Cardiac septum (tissue), 1 donor: ENCODE measurements around the gene CALML3. TPM values are rescaled to one million over a fixed set of nuclear protein-coding genes. Genes with fewer than 3 reads are reported as not detected.

Source experiments
- DNase-seq: peaks from one replicate; pipeline ENCODE4 v3.0.0-alpha.2; 2020; ENCODE audit warnings: low spot score
- intact Hi-C: fragments of 100-400 bp; cut with DNase I; formaldehyde crosslinking; loops from one replicate; pipeline ENCODE4 v1.14.0; 2022
- total RNA-seq: library from RNA; stranded (reverse); fragmentation: NEBNext Ultra II Directional; extraction: Animal tissue kit (Norgen Biotek cat#: 25700); gene quantifications from one replicate; pipeline ENCODE4 v1.2.1, GENCODE V29; 2021
- donor health status: DM: no; HTN: no; CAD: no.

Gene CALML3
- total RNA-seq, 1 donor from 2014 or later = not detected

DNA sequence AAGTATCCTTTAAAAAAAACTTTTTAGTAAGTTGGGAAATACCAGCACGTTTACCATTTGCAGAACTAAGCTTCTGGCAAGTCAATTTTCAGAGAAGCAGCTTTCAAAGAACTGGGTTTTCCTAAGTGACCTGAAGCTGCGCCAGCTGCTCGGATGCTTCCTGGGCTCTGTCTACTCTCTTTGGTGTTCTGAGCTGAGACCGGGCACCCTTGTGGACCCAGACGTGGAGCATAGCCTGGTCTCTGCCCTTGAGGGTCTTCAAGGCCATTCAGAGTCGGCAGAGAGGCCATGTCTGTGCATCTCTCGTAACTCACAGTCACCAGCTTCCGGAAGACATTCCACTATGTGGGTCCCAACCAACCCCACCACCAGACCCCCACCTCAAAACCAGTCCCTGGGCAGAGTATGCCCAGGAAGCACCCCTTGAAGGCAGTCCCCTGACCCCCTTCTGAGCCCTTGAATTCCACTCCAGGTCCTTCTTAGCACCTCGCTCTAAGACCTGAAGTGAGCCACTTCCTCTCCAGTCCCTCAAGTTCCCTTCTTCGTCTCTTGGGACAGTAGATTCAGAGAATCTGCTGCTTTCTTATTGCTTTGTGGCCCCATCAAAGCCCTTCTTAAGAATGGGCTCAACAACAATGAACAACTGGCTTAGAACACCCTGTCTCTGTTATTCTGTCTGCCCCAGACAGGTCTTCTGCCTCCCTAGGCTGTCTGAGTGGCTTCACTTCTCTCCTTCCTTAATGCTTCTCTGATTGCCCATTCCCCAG lies 33.9 kb upstream of the CALML3 start:
- intact Hi-C loops = no loop called here
- no peak for DNase-seq

DNA sequence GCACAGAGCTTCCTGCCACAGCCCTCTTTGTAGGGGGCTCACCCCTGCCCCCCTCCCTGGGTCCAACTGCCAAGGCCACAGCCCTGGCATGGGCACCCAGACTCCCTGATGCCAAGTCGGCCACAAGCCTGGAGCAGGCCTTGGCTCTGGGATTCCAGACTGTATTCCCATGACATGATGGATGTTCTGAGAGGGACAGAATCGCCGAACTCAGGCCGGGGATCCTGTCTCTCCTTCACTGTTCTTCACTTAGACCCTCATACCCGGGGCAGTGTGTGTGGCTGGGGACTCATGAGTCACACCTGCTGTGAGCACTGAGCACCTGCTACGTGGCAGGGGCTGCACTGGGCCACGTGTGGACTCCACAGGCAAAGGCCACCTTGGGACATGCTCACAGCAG lies 33.3 kb upstream of the CALML3 start:
- intact Hi-C loops = no loop called here
- DNase-seq = no peak

DNA sequence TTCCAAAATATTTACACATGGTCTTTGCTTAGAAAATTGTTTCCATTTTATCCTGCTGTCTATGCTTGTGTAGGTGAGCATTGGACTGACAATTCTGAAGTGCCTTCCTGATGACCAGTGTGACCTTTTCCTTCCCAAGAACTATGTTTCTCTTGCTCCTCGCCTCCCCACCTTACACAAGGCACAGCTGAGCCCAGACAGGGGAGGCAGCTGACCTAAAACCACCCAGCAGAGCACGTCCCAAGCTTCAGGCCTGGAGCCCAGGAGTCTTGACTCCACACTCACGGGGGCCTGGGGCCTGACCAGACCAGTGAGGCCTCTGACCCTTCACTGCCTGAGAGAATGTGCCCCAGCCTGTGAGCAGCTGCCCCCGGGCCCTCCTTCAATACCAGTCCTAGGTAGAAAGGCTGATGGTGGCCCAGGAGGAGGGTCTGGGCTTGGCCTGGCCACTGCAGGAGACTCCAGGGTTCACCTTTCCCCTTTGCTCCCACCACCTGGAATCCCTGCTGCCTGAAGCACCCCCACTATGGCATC lies 32.4 kb upstream of the CALML3 start:
- DNase-seq = no peak
- intact Hi-C loops = no loop called here

DNA sequence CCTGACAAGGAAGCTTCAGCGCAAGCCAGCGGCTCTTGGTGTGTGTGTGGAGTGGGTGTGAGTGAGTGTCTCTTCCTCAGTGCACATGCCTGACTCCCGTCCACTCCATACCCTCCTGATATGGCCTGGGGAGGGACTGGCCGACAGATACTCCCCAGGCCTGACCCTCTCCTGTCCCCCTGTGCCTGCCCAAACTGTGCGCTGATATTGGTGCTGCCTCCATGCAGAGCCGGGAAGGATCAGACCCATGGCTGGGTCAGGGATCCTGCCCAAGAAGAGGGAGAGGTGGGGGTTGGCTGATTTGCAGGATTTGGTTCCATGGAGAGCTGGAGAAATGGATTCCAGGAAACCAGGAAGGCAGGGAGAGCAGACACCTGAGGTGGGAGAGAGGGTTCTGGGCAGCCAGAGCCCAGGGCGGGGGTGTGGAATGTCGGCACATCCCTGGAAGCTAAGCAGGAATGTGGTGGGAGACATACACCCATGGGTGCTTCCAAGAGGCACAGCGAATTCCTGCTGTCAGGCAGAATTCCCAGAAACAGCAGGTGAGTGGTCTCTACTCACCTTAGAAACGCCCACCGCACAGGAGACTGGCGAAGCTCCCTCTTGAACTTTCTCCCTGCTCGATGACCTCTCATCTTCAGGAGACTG lies 31.7 kb upstream of the CALML3 start:
- intact Hi-C loops = no loop called here

DNA sequence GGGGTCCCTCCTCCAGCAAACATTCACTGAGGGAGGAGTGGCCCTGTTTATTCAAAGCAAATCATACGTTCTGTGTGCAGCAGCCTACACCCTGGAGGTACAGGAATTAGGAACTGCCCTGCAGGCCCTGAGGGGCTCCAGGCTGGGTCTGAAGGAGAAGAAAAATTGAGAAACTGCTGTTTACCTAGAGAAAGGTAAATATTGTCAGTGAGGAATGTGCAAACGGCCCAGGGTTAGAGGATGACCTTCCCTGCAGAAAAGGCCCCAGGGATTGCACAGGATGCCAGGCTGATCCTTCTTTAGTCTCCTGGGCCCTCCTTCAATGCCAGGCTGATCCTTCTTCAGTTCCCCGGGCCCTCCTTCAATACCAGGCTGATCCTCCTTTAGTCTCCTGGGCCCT lies 31.1 kb upstream of the CALML3 start:
- intact Hi-C loops = no loop called here
- DNase-seq = no peak

More for the DNA sequence above, 31.7 kb upstream of the CALML3 start:
- no peak for DNase-seq

DNA sequence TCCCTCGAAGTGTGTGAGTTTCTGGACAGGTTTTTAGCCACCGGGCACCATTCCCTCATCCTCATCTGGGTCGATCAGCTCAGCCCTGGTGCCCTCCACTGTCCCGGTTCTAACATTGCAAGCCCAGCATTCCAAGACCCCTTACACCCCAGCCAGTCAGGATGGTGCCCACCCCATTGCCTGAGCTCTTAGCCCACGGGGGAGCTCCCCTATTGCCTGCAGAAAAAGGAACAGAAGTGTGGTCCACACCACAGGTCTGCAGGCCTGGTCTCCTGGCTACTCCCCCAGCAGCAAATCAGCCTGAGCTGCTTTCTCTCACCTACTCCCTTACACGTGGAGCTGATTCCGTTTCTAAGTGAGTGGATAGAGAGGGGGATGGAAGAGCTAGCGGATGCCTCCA lies 30.1 kb upstream of the CALML3 start:
- no peak for DNase-seq
- intact Hi-C loops = no loop called here

DNA sequence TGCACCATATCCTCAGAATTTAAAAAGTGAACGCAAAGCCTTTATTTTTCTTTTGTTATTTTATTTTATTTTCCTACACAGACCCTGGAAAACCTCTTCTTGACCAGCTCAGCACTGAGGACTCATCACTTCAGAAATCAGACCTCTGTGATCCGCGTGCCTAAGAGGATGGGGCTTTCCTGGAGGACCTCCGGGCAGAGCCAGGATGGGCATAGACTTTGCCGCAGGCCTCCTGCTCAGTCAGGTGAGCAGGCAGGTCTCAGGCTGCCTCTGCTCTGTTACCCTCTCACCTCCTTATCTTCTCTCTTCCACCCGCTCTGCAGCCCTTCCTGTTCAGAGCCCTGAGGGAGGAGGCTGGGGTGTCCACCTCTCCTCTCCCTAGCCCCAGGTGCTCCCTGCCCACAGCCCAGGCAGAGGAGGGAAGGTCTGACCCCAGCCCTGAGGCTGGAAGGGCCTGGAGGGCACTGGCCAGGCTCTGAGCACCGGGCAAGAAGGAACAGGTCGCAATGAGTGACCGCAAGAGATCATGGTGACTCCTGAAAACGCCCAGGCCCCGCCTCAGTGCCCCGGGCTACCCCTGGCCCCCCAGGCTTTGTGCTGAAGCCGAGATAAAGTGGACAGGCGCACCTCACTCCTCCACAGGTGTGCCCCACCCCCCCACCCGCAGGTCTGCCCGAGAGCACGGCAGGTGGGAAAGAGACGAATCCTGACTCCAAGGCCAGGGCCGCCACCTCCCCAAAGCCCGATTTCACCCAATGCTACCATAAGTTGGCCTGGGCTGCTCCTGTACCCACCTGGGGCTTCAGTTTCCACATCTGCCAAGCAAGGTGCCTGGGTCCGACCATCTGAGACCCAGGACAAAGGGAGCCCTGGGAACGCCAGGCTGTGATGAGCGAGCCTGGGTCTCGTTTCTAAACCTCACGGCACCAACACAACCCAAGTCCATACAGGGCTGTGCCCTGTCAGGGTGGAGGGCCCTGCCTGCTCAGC lies 28.2 kb upstream of the CALML3 start:
- intact Hi-C loops = no loop called here
- peak; percentile 44 for DNase-seq

DNA sequence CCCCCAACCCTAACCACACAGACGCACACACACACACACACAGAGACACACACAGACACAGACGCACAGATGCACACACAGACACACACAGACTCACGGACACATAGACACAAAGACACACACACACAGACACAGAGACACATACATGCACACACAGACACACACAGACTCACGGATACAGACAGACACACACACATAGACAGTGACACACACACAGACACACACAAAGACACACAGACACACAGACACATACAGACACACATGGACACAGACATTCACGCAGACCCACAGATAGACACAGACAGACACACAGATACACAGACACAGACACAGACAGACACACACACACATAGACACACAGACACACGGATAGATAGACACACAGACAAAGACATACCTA lies 27.5 kb upstream of the CALML3 start:
- intact Hi-C loops = no loop called here

DNA sequence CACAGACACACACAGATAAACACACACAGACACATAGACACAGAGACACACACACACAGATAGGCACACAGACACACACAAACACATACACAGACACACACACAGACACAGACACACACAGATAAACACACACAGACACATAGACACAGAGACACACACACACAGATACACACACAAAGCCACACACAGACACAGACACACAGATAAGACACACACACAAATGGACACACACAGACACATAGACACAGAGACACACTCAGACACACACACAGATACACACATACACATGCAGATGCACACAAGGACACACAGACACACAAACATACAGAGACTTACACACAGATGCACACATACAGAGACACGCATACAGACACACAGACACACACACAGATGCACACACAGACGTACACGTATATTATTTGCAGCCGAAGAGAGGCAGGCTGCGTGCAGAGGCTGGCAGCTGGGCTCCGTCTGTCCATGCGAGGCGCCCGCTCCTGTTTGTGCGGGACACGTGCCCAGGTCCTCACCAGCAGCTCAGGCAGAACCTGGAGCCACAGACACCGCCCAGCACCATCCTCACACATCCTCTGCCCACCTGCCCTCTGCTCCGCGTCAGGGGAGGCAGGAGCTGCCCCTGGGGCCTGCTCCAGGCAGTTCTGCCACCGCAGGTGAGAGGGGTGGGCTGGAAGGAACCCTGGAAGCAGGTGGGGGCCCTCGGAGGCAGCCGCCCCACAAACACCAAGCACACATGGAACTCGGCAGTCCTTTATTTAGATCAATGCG lies 26.6 kb upstream of the CALML3 start:
- intact Hi-C loops = no loop called here
- peak; percentile 62 for DNase-seq

More for the DNA sequence above, 27.5 kb upstream of the CALML3 start:
- no peak for DNase-seq

DNA sequence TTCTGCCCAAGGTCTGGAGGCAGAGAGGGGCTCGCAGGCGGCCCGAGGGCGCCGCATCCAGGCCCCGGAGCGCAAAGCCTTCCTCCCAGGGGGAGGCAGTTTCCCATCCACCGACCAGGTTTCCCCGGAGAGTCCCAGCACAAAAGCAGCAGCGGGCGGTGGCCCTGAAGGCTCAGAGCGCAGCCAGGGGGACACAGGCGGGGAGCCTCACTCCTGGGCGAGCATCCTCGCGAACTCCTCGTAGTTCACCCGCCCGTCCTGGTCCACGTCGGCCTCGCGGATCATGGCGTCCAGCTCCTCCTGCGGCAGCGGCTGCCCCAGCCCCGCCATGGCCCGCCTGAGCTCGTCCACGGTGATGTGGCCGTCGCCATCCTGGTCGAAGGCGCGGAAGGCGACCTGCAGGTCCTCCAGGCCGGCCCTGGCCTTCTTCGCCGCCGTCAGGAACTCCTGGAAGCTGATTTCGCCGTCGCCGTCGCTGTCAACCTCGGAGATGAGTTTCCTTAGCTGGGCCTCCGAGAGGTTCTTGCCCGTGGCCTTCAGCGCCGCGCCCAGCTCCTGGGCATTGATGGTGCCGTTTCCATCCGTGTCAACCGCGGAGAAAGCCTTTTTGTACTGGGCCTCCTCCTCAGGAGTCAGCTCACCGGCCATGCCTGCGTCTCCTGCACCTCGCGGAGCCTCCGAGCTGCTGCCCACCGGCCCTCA lies 25.8 kb upstream of the CALML3 start:
- intact Hi-C loops = no loop called here
- DNase-seq = peak; percentile 70

DNA sequence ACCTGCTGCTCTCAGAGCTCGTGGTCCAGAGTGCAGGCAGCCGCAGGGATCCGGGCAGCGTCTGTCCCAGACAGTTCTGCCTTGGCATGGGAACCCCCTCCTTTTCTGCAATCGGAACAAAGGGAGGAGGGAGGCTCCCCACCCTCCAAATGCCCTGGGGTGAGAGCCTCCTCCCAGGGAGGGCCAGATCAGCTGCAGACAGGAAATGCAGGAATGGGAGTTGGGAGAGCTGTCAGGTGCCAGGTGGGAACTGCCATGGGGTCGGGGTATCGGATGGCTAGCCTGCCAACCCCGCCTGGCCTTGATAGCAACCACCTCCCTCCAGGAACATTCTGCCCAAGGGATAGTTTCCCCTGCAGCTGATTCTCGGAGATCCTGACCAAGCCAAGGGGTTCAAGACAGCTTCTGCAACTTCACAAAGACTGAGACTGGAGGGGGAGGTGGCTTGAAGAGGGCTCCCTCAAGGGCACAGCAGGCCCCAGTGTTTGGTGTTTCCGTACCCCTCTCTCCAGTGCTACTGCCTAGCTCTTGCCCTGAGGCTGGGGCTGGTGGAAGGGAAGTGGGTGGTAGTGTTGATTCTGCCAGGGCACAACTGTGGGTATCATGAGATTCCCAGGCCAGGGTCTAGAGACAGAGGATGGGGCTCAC lies 25.1 kb upstream of the CALML3 start, which contains the start of gene CALML5:
Gene CALML5 (minus strand): TSS at position 78 of the 648 bp plus-strand sequence. CDS start 132 bp downstream, outside the sequence.
- peak; percentile 47 for DNase-seq
- intact Hi-C loops = no loop called here

DNA sequence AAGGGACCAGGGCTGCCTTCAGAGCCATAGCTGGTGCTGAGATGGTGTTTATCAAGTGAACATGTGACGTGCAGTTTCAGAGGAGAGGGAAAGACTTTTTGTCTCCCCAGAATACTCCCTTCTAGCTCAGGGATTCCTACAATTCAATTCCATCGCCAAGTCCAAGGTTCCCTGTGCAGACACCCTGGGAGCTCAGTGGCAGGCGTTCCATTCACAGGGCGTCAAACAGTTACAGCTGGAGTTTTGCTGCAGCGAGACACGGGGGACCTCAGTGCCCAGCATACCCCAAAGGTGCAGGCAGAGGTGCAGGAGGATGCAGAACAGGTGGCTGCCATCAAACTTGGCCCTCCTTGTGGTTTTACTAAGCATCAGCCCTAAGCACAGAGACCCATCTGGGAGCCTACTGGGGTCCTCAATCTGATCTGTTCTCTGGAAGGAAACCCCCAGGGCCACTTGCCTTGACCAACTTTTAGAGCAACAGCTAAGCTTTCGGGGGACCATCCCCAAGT lies 24.5 kb upstream of the CALML3 start:
- intact Hi-C loops = no loop called here
- DNase-seq = peak; percentile 41

DNA sequence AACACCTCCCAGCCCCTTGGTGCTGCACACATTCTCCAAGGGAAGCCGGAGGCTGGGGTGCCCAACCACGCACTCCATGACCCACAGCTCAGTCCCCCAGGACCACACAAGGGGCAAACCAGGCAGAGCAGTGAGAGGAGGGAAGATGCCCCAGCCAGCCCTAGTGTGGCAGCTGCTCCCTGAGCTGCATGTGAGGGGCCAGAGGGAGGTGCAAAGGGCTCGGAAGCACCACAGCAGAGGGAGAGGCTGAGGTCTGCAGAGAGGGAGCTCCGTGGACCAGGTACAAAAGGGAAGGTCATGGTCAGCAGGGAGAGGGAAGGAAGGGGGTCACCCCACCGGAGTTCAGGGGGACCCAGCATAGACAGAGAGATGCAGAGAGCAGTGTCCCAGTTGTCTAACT lies 23.9 kb upstream of the CALML3 start:
- intact Hi-C loops = no loop called here
- DNase-seq = peak; percentile 59

DNA sequence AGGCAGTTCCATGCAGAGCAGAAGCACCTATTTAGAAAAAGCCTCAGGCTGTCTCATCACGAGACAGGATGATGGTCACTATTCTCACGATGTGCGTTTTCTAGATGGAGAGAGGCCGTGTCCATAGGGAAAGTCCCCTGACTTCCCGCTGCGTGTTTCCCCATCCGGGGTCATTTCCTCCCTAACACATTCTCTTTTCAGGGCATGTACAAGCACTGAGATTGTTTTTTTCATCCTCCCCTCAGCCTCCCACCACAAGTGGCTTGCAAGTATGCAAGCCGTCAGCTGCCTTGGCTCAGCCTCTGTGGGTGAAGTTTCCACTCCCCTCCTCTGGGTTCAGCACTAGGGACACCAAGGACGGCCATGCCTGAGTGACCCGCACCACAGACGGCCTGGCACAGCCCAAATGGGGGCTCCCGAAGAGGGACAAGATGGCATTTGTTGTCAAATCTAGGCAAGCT lies 22.7 kb upstream of the CALML3 start:
- peak; percentile 61 for DNase-seq
- intact Hi-C loops = no loop called here

DNA sequence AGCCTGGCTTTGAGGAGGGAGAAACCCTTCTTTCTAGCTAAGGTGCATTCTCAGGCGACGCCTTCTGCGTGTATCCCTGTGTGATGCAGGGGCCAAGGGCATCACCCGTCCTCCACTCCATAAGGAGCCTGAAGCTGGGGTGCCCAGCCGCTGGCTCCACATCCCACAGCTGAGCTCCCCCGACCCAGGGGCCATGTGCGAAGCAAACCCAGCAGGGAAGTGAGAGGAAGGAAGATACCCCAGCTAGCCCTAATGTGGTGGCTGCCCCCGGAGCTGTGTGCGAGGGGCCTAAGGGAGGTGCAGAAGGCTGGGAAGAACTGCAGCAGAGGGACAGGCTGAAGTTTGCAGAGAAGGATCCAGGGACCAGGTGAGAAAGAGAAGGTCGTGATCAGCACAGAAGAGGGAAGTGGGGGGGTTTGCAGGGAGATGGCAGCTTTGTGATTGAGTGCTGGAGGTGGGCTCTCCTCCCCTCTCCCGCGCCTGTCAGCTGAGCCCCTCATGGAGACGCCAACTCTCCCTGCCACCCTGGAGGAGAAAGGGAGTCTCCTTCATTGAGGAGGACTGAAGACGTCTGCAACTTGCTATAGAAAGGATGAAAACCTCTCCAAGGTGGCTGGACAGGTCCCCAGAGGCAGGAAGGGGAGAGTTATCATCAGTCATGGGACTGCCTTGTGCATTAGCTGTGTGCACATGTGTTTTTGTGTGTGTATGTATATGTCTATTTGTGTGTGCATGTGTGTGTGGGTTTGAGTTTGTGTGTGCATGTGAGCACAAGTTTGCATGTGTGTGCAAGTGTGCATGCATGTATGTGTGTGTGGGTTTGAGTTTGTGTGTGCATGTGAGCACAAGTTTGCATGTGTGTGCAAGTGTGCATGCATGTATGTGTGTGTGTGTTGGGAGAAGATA lies 21.9 kb upstream of the CALML3 start:
- peak; percentile 74 for DNase-seq
- intact Hi-C loops = no loop called here

DNA sequence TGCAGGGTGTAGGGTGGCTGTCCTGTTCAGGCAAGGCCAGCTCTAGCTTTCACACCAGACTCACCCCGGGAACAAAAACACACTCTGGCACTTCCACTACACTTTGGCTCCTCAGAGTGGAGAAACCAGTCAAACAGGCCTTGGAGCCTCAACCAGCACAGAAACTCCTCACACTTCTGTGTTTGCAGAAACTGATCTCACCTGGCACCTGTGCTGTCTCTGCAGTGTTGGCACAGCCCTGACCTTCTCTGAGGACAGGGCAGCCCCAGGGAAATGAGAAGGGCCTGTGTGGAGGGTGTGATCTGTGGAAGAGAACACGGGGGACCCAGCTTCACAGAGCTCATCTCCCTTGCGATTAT lies 21.3 kb upstream of the CALML3 start:
- intact Hi-C loops = no loop called here
- DNase-seq = peak; percentile 70
